Tibial artery (tissue), 4 donors: ENCODE data around the gene DDX59.

ENCODE experiments used
- DNase-seq, 2 donors: peaks; one replicate each; pipeline ENCODE4 v3.0.0-alpha.2; 2019
- H3K27ac ChIP-seq, 2 donors: fragments of 200-600 bp; sonication (generic) in 1 of 2; 1 replicate in 1 of 2; 2 replicates in 1 of 2; pipeline ENCODE4 v1.5.1; 2018 to 2019; ENCODE audit warnings: mild to moderate bottlenecking in 1 of 2
- H3K27me3 ChIP-seq, 2 donors: fragments of 200-600 bp; sonication (generic) in 1 of 2; one replicate each; pipeline versions ENCODE4 v1.5.1 to v1.6.0; 2016 to 2019
- H3K36me3 ChIP-seq, 3 donors: fragments of 200-600 bp; sonication (generic) in 2 of 3; one replicate each; pipeline ENCODE4 v1.5.1; 2016 to 2019; ENCODE audit warnings: mild to moderate bottlenecking in 2 of 3
- H3K4me1 ChIP-seq, 4 donors: fragments of 200-600 bp; sonication (generic) in 2 of 4; 1 replicate in 3 of 4; 2 replicates in 1 of 4; pipeline ENCODE4 v1.5.1; 2016 to 2019
- H3K4me3 ChIP-seq, 2 donors: fragments of 200-600 bp; sonication (generic) in 1 of 2; 1 replicate in 1 of 2; 2 replicates in 1 of 2; pipeline ENCODE4 v1.5.1; 2018 to 2019; ENCODE audit warnings: mild to moderate bottlenecking in 2 of 2
- H3K9me3 ChIP-seq, 3 donors: fragments of 200-600 bp; sonication (generic) in 1 of 3; one replicate each; pipeline ENCODE4 v1.5.1; 2016 to 2019
- CTCF ChIP-seq, 2 experiments: fragments of 200-600 bp in 1 of 2; fragments of 450-650 bp in 1 of 2; IDR thresholded peaks; one replicate each; pipeline ENCODE4 v1.5.1; 2017 to 2019; ENCODE audit warnings: antibody characterized with exemption in 2 of 2, mild to moderate bottlenecking in 1 of 2, moderate library complexity in 1 of 2
- intact Hi-C: fragments of 100-400 bp; cut with DNase I; formaldehyde crosslinking; loops from one replicate; pipeline ENCODE4 v1.15.0; 2023; ENCODE audit warnings: low total_unique reads

DDX59 gene

GRCh38 chr1:200693327-200693726 is 23.6 kb upstream of the DDX59 start:
- TF ChIP-seq CTCF (IDR thresholded peaks at IDR 0.05) = no peak

GRCh38 chr1:200692316-200692715 is 22.6 kb upstream of the DDX59 start:
- H3K36me3 ChIP-seq = no peaks in the 10 kb centered on the region
- H3K27me3 ChIP-seq = no peaks in the 10 kb centered on the region
- H3K4me3 ChIP-seq = no peak overlapping the region
- H3K9me3 ChIP-seq = no peaks in the 10 kb centered on the region
- H3K27ac ChIP-seq = no peak overlapping the region
- H3K4me1 ChIP-seq = no peaks in the 10 kb centered on the region
- intact Hi-C loops = loop anchor here (10.0 kb wide), 1 partner anchor 582 kb away; no protein-coding TSS in a partner anchor
- no peak for DNase-seq
- TF ChIP-seq CTCF (IDR thresholded peaks at IDR 0.05) = no peak

More at GRCh38 chr1:200693327-200693726, 23.6 kb upstream of the DDX59 start:
- Histone ChIP-seq H3K4me3 (no peak overlapping the region), H3K4me1 (no peaks in the 10 kb centered on the region), H3K27me3 (no peaks in the 10 kb centered on the region), H3K27ac (no peak overlapping the region), H3K9me3 (no peaks in the 10 kb centered on the region), H3K36me3 (no peaks in the 10 kb centered on the region)
- intact Hi-C loops = loop anchor here (1.0 to 10.0 kb wide), 2 partner anchors 15 to 581 kb away; no protein-coding TSS in a partner anchor
- no peak for DNase-seq

- Histone ChIP-seq H3K9me3 (no peaks in the 10 kb centered on the region), H3K4me3 (no peak overlapping the region), H3K4me1 (no peaks in the 10 kb centered on the region), H3K27ac (no peak overlapping the region), H3K27me3 (no peaks in the 10 kb centered on the region), H3K36me3 (no peaks in the 10 kb centered on the region)
- intact Hi-C loops = no loop called here
- DNase-seq = no peak
- TF ChIP-seq CTCF (IDR thresholded peaks at IDR 0.05) = no peak
Observed at GRCh38 chr1:200686620-200687019, 16.9 kb upstream of the DDX59 start.

GRCh38 chr1:200684015-200684414 is 14.3 kb upstream of the DDX59 start:
- H3K9me3 ChIP-seq = no peaks in the 10 kb centered on the region
- no peaks in the 10 kb centered on the region for H3K36me3 ChIP-seq
- H3K4me3 ChIP-seq = no peak overlapping the region
- no peaks in the 10 kb centered on the region for H3K4me1 ChIP-seq
- no peaks in the 10 kb centered on the region for H3K27me3 ChIP-seq
- no peak for DNase-seq
- intact Hi-C loops = no loop called here
- no peak for TF ChIP-seq CTCF (IDR thresholded peaks at IDR 0.05)
- no peak overlapping the region for H3K27ac ChIP-seq

- intact Hi-C loops = no loop called here
- Histone ChIP-seq H3K27ac (no peak overlapping the region), H3K9me3 (no peaks in the 10 kb centered on the region), H3K4me3 (no peak overlapping the region), H3K4me1 (no peaks in the 10 kb centered on the region), H3K27me3 (no peaks in the 10 kb centered on the region), H3K36me3 (no peaks in the 10 kb centered on the region)
- DNase-seq = no peak
- TF ChIP-seq CTCF (IDR thresholded peaks at IDR 0.05) = no peak
Observed at GRCh38 chr1:200683298-200683697, 13.6 kb upstream of the DDX59 start.

- intact Hi-C loops = no loop called here
- no peaks in the 10 kb centered on the region for H3K9me3 ChIP-seq
- H3K4me3 ChIP-seq = no peak overlapping the region
- H3K36me3 ChIP-seq = no peaks in the 10 kb centered on the region
- no peak overlapping the region for H3K27ac ChIP-seq
- H3K4me1 ChIP-seq = no peaks in the 10 kb centered on the region
- no peak for DNase-seq
- no peaks in the 10 kb centered on the region for H3K27me3 ChIP-seq
- no peak for TF ChIP-seq CTCF (IDR thresholded peaks at IDR 0.05)
Observed at GRCh38 chr1:200681231-200681630, 11.5 kb upstream of the DDX59 start.
